GM19452 (cell line): ENCODE measurements around the gene USP22.
"Not testable (repeated sequence)": the region's sequence is repeated elsewhere in the genome, so short reads cannot be mapped to it uniquely, and the experiment has no call there.

ENCODE experiments used
- ATAC-seq: cut with Tn5 transposase; IDR thresholded peaks from one replicate; pipeline ENCODE4 v1.9.1; 2021; ENCODE audit not compliant: unreplicated experiment

The USP22 gene

GRCh38 chr17:21042458-21043295 lies at the start of gene USP22:
TSS of gene USP22 (minus strand) at chr17:21043011. CDS start at chr17:21042835, 176 bp downstream.
- ATAC-seq = peak; percentile 57

- no peak for ATAC-seq
These were observed 48.2 kb upstream of the USP22 start for GRCh38 chr17:21090902-21091618.

GRCh38 chr17:21089933-21090901 lies 47.4 kb upstream of the USP22 start:
- no peak for ATAC-seq

DNA sequence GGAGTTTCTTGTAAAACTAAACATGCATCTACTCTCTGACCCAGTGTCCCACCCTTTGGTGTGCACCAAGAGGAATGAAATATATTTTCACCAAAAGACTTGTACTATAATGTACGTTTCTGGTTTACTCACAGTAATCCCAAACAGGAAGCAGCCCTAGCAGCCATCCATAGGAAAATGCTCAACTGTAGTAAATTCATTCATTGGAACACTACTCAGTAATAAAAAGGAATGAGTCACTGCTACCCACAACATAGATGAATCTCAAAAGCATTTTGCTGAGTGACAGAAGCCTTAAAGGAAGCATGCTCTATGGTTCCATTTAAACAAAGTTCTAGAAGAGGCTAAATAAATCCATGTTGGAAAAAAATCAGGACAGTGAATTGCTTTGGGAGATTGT lies 46.3 kb upstream of the USP22 start:
- ATAC-seq = no peak

DNA sequence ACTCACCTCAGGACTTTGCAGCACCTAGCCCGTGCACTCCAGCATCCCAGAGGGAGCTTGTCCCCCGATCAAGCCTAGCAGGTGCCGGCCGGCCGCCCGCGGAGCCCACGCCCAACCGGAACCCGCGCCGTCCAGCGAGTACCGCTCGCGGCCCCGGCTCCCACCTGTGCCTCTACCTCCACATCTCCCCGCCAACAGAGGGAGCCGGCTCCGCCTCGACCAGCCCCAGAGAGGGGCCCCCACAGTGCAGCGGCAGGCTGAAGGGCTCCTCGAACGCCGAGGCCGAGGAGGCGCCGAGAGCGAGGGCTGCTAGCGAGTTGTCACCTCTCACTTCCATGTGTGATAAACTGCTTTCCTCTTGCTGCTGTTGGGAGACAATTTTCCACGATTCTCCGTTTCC lies 42.9 kb upstream of the USP22 start:
- ATAC-seq = no peak

GRCh38 chr17:21085280-21085679 lies 42.5 kb upstream of the USP22 start:
- ATAC-seq = not testable (repeated sequence)

GRCh38 chr17:21082001-21082436 lies 39.2 kb upstream of the USP22 start:
- ATAC-seq = no peak

- ATAC-seq = no peak
These were observed 36.4 kb upstream of the USP22 start for GRCh38 chr17:21079196-21079595.

DNA sequence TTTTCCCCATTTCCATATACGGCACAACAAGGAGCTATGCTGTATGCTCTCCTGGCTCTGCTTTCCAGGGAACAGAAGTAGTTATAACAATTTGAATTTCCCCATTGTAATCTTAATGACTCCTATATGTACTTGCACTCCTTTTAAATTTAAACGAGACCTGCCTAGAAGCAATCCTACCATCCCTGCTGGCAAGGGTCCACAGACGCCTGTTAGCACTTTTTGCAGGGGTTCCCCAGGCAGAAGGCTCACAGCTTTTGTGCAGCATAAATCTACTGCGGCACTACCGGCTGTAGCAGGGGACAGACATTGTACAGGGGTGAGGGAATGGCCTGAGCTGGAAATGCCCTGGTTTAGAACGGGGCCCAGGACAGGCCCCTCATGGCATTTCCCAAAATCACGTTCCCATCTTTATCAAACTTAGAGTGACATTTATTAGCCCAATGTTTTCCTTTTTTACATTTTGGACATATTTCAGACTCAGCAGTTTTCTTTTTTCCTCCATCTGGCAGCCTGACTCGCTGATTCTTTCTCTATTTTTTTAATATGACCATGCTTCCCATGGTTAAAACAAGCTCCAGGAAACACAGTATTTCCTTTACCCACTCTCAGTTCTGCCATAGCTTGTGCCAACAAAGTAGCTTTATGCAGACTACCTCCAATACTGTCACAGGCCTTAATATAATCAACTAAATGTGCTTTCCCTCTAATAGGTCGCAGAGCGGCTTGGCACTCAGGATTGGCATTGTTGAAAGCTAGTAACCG lies 35.4 kb upstream of the USP22 start:
- ATAC-seq = no peak

DNA sequence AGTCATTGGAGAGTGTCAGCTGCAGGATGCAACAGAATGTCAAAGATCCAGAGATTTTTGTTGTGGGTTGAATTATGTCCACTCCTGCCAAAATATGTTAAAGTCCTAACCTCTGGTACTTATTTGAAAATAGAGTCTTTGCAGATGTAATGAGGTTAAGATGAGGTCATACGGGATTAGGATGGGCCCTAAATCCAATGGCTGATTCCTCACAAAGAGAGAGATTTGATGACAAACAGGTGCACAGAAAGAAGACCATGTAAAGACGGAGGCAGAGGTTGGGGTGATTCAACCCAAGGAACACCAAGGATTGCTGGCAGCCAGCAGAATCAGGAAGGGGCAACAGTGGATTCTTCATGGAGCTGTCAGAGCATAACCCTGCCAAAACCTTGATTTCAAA lies 34.5 kb upstream of the USP22 start:
- ATAC-seq = no peak

- ATAC-seq = no peak
These were observed 33.4 kb upstream of the USP22 start for GRCh38 chr17:21076242-21076641.

- no peak for ATAC-seq
These were observed 32.9 kb upstream of the USP22 start for GRCh38 chr17:21075739-21076085.

- ATAC-seq = no peak
These were observed 30.0 kb upstream of the USP22 start for GRCh38 chr17:21072745-21073197.

GRCh38 chr17:21066394-21066793 lies 23.6 kb upstream of the USP22 start:
- no peak for ATAC-seq

- ATAC-seq = peak; percentile 67
These were observed 19.2 kb upstream of the USP22 start for GRCh38 chr17:21061971-21062526.

DNA sequence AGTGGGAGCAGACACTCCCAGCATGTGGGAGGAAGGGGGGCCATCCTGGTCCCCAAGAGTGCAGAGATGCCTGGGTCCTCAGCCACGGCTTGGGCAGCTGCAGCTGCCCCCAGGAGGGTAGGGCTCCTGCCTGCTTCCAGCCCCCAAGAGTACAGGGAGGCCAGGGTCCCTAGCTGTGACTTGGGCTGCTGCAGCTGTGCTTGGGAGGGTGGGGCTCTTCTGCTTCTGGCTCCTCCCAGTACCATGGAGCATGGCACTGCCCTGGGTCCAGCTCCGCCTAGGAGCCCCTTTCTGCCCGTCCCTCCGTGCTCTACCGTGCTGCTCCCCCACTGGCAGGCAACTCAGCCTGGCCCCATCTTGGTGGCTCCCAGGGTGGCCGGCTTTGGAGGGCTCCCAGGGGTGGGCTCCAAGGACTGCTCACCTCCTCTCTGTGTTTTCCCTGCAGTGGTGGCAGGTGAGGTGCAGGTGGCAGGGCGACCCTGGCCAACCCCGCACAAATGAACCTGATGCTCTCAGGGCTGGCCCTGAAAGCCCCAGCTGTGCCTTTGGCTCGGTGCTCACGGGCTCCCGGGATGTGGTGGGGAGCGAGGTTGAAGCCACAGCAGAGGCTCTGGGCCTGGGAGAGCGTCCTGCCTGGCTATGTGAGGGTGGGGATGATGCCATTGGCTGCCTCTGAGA lies 18.5 kb upstream of the USP22 start:
- ATAC-seq = no peak

DNA sequence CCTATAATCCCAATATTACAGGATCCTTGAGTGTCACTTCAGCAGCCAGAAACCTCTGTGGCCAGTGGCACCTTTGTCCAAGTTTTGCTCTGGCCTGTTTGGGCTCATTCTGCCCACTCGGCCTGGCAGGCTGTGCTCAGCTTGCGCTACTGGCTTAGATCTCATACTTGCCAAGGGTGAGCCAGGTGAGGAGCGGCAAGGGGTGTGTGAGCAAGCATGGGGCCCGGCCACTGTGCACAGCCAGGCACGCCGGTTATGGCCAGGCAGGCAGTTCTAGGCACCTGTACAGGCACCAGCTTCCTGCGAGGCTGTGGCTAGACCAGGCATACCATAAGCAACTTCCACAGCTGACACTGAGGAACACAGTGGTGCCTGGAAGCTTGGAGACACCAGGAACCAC lies 16.9 kb upstream of the USP22 start:
- no peak for ATAC-seq

DNA sequence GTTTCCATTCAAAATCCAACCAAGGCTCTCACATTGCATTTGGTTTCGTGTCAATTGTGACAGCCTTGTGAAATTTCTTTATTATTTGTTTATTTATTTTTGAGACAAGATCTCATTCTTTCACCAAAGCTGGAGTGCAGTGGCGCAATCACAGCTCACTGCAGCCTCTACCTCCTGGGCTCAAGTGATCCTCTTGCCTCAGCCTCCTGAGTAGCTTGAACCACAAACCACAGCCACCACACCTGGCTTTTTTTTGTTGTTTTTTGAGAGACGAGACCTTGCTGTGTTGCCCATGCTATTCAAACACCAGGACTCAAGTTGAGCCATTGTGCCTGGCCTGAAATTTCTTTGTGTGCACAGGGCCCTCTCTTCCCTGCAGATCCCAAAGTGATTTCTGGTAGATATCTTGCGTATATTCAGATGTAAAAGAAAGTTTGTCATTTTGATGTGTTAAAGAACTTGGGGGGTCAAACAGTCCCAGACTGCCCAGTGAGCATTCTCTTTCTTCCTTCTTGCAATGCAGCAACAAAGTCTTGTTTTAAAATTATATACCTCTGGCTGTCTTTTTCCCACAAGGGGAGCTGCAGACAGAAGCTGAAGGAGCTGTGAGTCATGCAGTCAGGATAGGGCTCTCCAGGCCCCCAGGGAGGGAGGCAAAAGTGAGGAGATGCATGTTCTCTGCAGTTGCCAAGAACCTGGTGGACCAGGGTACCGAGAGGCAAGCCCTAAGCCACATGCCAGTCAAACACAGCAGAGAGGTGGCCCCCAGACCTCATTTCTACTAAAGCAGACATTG lies 15.5 kb upstream of the USP22 start:
- ATAC-seq = no peak

DNA sequence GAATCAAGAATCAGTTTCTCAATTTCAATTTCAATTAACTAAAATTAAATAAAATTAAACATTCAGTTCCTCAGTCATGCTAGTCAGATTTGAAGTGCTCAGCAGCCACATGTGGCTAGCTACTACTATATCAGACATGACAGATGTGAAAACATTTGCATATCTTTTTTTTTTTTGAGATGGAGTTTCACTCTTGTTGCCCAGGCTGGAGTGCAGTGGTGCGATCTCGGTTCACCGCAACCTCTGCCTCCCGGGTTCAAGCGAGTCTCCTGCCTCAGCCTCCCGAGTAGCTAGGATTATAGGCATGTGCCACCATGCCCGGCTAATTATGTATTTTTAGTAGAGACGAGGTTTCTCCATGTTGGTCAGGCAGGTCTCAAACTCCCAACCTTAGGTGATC lies 10.2 kb upstream of the USP22 start:
- peak; percentile 76 for ATAC-seq
